HepG2 (cell line): ENCODE data around the gene NCOA4. TPM values are rescaled to one million over a fixed set of nuclear protein-coding genes. Genes with fewer than 3 reads are reported as not detected.

ENCODE experiments used
- BCLAF1 ChIP-seq: fragments of 450-650 bp; IDR thresholded peaks from 2 replicates; pipeline ENCODE4 v1.6.1; 2017; ENCODE audit warnings: mild to moderate bottlenecking
- CENPBD1 ChIP-seq: sonication (generic); formaldehyde crosslinking; IDR thresholded peaks from 2 replicates; pipeline ENCODE4 v1.8.0; 2022; ENCODE audit warnings: missing genetic modification reagents, low read depth, mild to moderate bottlenecking, borderline replicate concordance
- FOXA1 ChIP-seq, 2 experiments: fragments of 450-650 bp in 1 of 2; sonication (generic) in 1 of 2; formaldehyde crosslinking in 1 of 2; IDR thresholded peaks; 2 replicates each; pipeline versions ENCODE4 v1.4.0 to v1.6.1; 2016 to 2020; ENCODE audit warnings: missing genetic modification reagents in 1 of 2
- GMEB1 ChIP-seq: sonication (generic); formaldehyde crosslinking; IDR thresholded peaks from 2 replicates; pipeline ENCODE4 v1.5.1; 2020; ENCODE audit warnings: missing genetic modification reagents, mild to moderate bottlenecking, borderline replicate concordance
- ISL2 ChIP-seq: sonication (generic); formaldehyde crosslinking; IDR thresholded peaks from 2 replicates; pipeline ENCODE4 v1.5.0; 2020; ENCODE audit warnings: missing genetic modification reagents
- PAXIP1 ChIP-seq: sonication (generic); formaldehyde crosslinking; conservative IDR thresholded peaks from 2 replicates; pipeline ENCODE4 v1.4.0; 2020; ENCODE audit warnings: mild to moderate bottlenecking, missing genetic modification reagents, moderate library complexity
- SCMH1 ChIP-seq: sonication (generic); formaldehyde crosslinking; IDR thresholded peaks from 2 replicates; pipeline ENCODE4 v1.9.0; 2021; ENCODE audit warnings: missing genetic modification reagents, mild to moderate bottlenecking, borderline replicate concordance
- SETDB1 ChIP-seq: sonication (generic); formaldehyde crosslinking; IDR thresholded peaks from 2 replicates; pipeline ENCODE4 v1.5.1; 2020; ENCODE audit warnings: missing genetic modification reagents, mild to moderate bottlenecking, borderline replicate concordance
- SMARCE1 ChIP-seq: fragments of 450-650 bp; IDR thresholded peaks from 2 replicates; pipeline ENCODE4 v1.6.1; 2017; ENCODE audit warnings: borderline replicate concordance
- SRF ChIP-seq: IDR thresholded peaks from 2 replicates; pipeline ENCODE4 v1.6.1; 2011; ENCODE audit warnings: mild to moderate bottlenecking, low read depth, low read length, moderate library complexity
- TFDP1 ChIP-seq: IDR thresholded peaks from 2 replicates; pipeline ENCODE4 v1.6.1; 2016; ENCODE audit warnings: missing compliant biosample characterization, missing genetic modification reagents, borderline replicate concordance
- ZNF230 ChIP-seq: sonication (generic); formaldehyde crosslinking; IDR thresholded peaks from 2 replicates; pipeline ENCODE4 v1.4.0; 2020; ENCODE audit warnings: mild to moderate bottlenecking, missing genetic modification reagents
- ZNF234 ChIP-seq: sonication (generic); formaldehyde crosslinking; conservative IDR thresholded peaks from 2 replicates; pipeline ENCODE4 v1.5.1; 2020; ENCODE audit warnings: mild to moderate bottlenecking, missing genetic modification reagents
- ZNF317 ChIP-seq: sonication (generic); formaldehyde crosslinking; IDR thresholded peaks from 2 replicates; pipeline ENCODE4 v1.5.0; 2020; ENCODE audit warnings: mild to moderate bottlenecking, missing genetic modification reagents
- ZSCAN21 ChIP-seq: sonication (generic); formaldehyde crosslinking; IDR thresholded peaks from 2 replicates; pipeline ENCODE4 v1.8.0; 2022; ENCODE audit warnings: mild to moderate bottlenecking, missing genetic modification reagents, moderate library complexity, borderline replicate concordance
- polyA plus RNA-seq, 8 experiments: library from polyadenylated mRNA; depleted of rRNA in 3 of 8; stranded (reverse) in 7 of 8; unstranded in 1 of 8; fragments of >200 nt; fragmentation: Illumina TruSeq in 4 of 8; extraction: Trizol in 4 of 8; gene quantifications; 2 replicates each; pipeline versions ENCODE4 v1.2.1 to v1.2.3, GENCODE V29; 2011 to 2016; ENCODE audit warnings: low read depth in 4 of 8, missing spikeins in 1 of 8, mixed read lengths in 1 of 8; ENCODE audit not compliant: insufficient read depth in 1 of 8
- total RNA-seq, 5 experiments: library from RNA; depleted of rRNA; stranded (reverse); fragments of >200 nt; fragmentation: Illumina TruSeq; extraction: Trizol; gene quantifications; 2 replicates each; pipeline ENCODE4 v1.2.3, GENCODE V29; 2016; ENCODE audit warnings: low read depth in 1 of 5
- TF ChIP-seq, protein P1 (sequence below): sonication (generic); formaldehyde crosslinking; conservative IDR thresholded peaks from 2 replicates; pipeline ENCODE4 v1.4.0; 2020; ENCODE audit warnings: missing genetic modification reagents

Gene NCOA4
- total and polyA plus RNA-seq, 2 of the 13 experiments (the other 11 are each of a cell fraction or from before 2014, with no cell fraction given): 306 to 400 TPM

- TF ChIP-seq, protein P1, sequence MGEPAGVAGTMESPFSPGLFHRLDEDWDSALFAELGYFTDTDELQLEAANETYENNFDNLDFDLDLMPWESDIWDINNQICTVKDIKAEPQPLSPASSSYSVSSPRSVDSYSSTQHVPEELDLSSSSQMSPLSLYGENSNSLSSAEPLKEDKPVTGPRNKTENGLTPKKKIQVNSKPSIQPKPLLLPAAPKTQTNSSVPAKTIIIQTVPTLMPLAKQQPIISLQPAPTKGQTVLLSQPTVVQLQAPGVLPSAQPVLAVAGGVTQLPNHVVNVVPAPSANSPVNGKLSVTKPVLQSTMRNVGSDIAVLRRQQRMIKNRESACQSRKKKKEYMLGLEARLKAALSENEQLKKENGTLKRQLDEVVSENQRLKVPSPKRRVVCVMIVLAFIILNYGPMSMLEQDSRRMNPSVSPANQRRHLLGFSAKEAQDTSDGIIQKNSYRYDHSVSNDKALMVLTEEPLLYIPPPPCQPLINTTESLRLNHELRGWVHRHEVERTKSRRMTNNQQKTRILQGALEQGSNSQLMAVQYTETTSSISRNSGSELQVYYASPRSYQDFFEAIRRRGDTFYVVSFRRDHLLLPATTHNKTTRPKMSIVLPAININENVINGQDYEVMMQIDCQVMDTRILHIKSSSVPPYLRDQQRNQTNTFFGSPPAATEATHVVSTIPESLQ (CRISPR knock-in tag): no peak
- TF ChIP-seq PAXIP1 (peak; percentile 95), SETDB1 (no peak), FOXA1 (IDR thresholded peaks at IDR 0.05) (peak; percentile 76), FOXA1 (CRISPR knock-in tag; IDR thresholded peaks at IDR 0.05) (peak; percentile 98), SRF (0 out of 2 replicates have a peak, but pooled peaks have one; percentile 21), ZNF234 (CRISPR knock-in tag) (no peak), SMARCE1 (no peak), ZNF230 (CRISPR knock-in tag) (no peak; the same call in 1 of the 2 replicates), BCLAF1 (no peak), ISL2 (CRISPR knock-in tag) (peak; percentile 99), ZNF317 (CRISPR knock-in tag) (no peak), GMEB1 (CRISPR knock-in tag) (no peak; the same call in 1 of the 2 replicates), SCMH1 (CRISPR knock-in tag) (no peak), CENPBD1 (CRISPR knock-in tag) (0 out of 2 replicates have a peak, but pooled peaks have one; percentile 25), TFDP1 (CRISPR knock-in tag) (peak; percentile 53; the same call in 1 of the 2 replicates), ZSCAN21 (CRISPR knock-in tag) (0 out of 2 replicates have a peak, but pooled peaks have one; percentile 68)
These were observed 21.8 kb upstream of the NCOA4 start (continued) for GRCh38 chr10:46052057-46052790.
